Activated CD8-positive, alpha-beta memory T cell treated with anti-CD3 and anti-CD28 coated beads, Interleukin-2, amount 10 ng/mL, durations not matched to agents 7 days and 5 days (primary cell): ENCODE measurements around the gene MS4A18. TPM values are rescaled to one million over a fixed set of nuclear protein-coding genes. Genes with fewer than 3 reads are reported as not detected.
"Not testable (repeated sequence)": the region's sequence is repeated elsewhere in the genome, so short reads cannot be mapped to it uniquely, and the experiment has no call there.

Experiments used
- ATAC-seq: fragments of 150-1000 bp; cut with Tn5 transposase; one replicate; pipeline ENCODE4 v1.10.0; 2021; ENCODE audit warnings: moderate library complexity
- CTCF ChIA-PET: fragments of 350-600 bp; sonication (Branson Sonifier 250); formaldehyde crosslinking; loops from one replicate; lab custom pipeline; 2021; ENCODE audit warnings: antibody characterized with exemption; lab: Charles Lee
- DNase-seq: peaks from one replicate; pipeline ENCODE4 v3.0.0-alpha.2; 2020
- H3K27ac Mint-ChIP-seq: one replicate; pipeline ENCODE4 v1.8.0; 2021; ENCODE audit warnings: mild to moderate bottlenecking, mixed read lengths
- H3K27me3 Mint-ChIP-seq: one replicate; pipeline ENCODE4 v1.8.0; 2021; ENCODE audit warnings: mixed read lengths
- H3K36me3 Mint-ChIP-seq: one replicate; pipeline ENCODE4 v1.8.0; 2021; ENCODE audit warnings: mild to moderate bottlenecking, mixed read lengths
- H3K4me1 Mint-ChIP-seq: one replicate; pipeline ENCODE4 v1.8.0; 2021; ENCODE audit warnings: mixed read lengths
- H3K4me3 Mint-ChIP-seq: one replicate; pipeline ENCODE4 v1.8.0; 2021; ENCODE audit warnings: mild to moderate bottlenecking, moderate library complexity, mixed read lengths
- H3K9me3 Mint-ChIP-seq: one replicate; pipeline ENCODE4 v1.8.0; 2022; ENCODE audit warnings: low read depth, mixed read lengths
- total RNA-seq, 2 experiments: library from RNA; stranded (reverse); gene quantifications; one replicate each; pipeline ENCODE4 v1.2.3, GENCODE V29; 2021

The MS4A18 gene
- not detected for total RNA-seq

GRCh38 chr11:60724420-60724819, at the start of gene MS4A18:
Gene MS4A18 (plus strand): TSS chr11:60724720.
- ATAC-seq (no peak), DNase-seq (no peak)
- no peaks in the 10 kb centered on the region for H3K36me3 Mint-ChIP-seq
- H3K9me3 Mint-ChIP-seq, result no peaks in the 10 kb centered on the region
- CTCF ChIA-PET, result no interaction called here
- no peak within 1 kb of the TSS for H3K4me3 Mint-ChIP-seq
- no peak within 1 kb of the TSS for H3K27ac Mint-ChIP-seq
- H3K4me1 Mint-ChIP-seq, result no peaks in the 10 kb centered on the region
- H3K27me3 Mint-ChIP-seq, result peaks cover 10% of the 10 kb centered on the region

DNA sequence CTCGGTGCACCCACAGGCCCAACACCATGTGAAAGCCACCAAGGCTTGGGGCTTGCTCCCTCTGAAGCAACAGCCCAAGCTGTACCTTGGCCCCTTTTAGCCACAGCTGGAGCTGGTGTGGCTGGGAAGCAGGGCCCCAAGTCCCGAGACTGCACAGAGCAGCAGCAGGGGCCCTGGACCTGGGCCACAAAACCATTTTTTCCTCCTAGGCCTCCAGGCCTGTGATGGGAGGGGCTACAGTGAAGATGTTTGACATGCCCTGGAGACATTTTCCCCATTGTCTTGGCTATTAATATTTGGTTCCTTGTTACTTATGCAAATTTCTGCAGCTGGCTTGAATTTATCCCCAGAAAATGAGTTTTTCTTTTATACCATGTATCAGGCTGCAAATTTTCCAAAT, 46.3 kb upstream of the MS4A18 start:
- H3K27ac Mint-ChIP-seq, ATAC-seq, CTCF ChIA-PET, H3K4me3 Mint-ChIP-seq, H3K4me1 Mint-ChIP-seq, DNase-seq, H3K36me3 Mint-ChIP-seq: not testable (repeated sequence)
- H3K27me3 Mint-ChIP-seq, result peaks cover 15% of the 10 kb centered on the region
- H3K9me3 Mint-ChIP-seq, result peaks cover 10% of the 10 kb centered on the region

DNA sequence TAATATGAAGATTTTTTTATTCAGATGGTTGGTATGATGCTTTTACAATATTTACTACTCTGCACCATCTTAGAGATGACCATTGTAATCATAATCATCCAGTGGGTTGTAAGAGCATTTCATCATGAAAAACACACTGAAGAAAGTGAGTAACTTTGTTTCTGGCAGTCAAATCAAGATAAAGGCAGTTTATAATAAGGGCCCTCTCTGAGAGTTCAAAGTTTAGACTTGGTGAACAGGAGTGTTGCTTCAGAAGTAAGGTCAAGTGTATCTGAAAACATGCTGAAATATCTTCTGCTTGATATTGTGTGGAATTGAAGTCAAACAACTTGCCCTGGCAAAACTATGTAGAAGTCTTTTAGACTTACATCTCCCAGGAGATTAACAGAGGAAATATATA, 44.6 kb upstream of the MS4A18 start:
- peaks cover 9% of the 10 kb centered on the region for H3K9me3 Mint-ChIP-seq
- no peak for DNase-seq
- peaks cover 2% of the 10 kb centered on the region for H3K36me3 Mint-ChIP-seq
- no peak for ATAC-seq
- CTCF ChIA-PET, result no interaction called here
- H3K27ac Mint-ChIP-seq, result no peak overlapping the region
- H3K27me3 Mint-ChIP-seq, result peaks cover 18% of the 10 kb centered on the region
- H3K4me3 Mint-ChIP-seq, result no peak overlapping the region
- no peaks in the 10 kb centered on the region for H3K4me1 Mint-ChIP-seq

GRCh38 chr11:60680455-60681119, 43.9 kb upstream of the MS4A18 start:
- H3K27me3 Mint-ChIP-seq, result peaks cover 19% of the 10 kb centered on the region
- H3K9me3 Mint-ChIP-seq, result peaks cover 9% of the 10 kb centered on the region
- CTCF ChIA-PET, result no interaction called here
- H3K4me3 Mint-ChIP-seq, result no peak overlapping the region
- no peak for ATAC-seq
- H3K4me1 Mint-ChIP-seq, result no peaks in the 10 kb centered on the region
- DNase-seq, result no peak
- peaks cover 2% of the 10 kb centered on the region for H3K36me3 Mint-ChIP-seq
- no peak overlapping the region for H3K27ac Mint-ChIP-seq

GRCh38 chr11:60684541-60684848, 40.0 kb upstream of the MS4A18 start:
- H3K4me3 Mint-ChIP-seq, H3K9me3 Mint-ChIP-seq, H3K4me1 Mint-ChIP-seq, ATAC-seq, DNase-seq, CTCF ChIA-PET, H3K27ac Mint-ChIP-seq, H3K36me3 Mint-ChIP-seq: not testable (repeated sequence)
- peaks cover 27% of the 10 kb centered on the region for H3K27me3 Mint-ChIP-seq

DNA sequence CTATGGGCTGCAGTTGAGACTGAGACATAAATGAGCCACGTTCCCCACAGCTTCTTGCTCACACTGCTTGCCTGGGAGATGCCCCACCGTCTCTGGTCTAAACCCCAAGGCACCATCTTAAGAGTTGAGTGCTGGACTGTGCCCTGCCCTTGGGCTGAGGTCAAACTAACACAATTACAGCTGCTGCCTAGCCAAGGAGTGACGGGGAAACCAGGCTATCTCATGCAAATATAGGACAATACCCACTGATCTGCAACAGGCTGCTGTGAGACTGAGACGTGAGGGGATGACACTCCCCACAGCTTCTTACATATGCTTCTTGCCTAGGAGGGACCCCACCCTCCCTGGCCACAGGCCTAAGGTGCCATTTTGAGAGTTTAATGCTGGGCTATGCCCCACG, 32.9 kb upstream of the MS4A18 start:
- no peaks in the 10 kb centered on the region for H3K36me3 Mint-ChIP-seq
- peaks cover 19% of the 10 kb centered on the region for H3K27me3 Mint-ChIP-seq
- DNase-seq (no peak), ATAC-seq (no peak)
- H3K4me1 Mint-ChIP-seq, result no peaks in the 10 kb centered on the region
- CTCF ChIA-PET, result no interaction called here
- H3K9me3 Mint-ChIP-seq, result peaks cover 2% of the 10 kb centered on the region
- H3K4me3 Mint-ChIP-seq, result no peak overlapping the region
- no peak overlapping the region for H3K27ac Mint-ChIP-seq

DNA sequence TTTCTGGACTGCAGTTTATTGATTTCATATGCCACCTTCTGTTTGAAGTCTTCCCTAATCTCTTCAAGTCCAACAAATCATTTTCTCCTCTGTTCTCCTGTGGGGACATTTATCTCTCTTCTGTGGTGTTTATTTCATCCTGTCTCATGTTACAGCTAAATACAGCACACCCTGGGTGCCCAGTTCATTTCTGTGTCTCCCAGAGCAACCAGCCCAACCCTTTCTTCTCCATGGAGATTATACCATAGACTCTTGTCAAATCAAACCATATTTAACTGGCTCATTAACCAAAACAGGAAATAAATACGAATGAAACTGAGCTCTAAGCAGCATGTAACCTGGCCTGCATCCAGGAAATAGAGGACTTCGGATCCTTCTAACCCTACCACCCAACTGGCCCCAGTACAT, 25.2 kb upstream of the MS4A18 start, which contains the start of gene MS4A8:
Gene MS4A8, plus strand, starts transcription at position 329 of the 408 bp plus-strand sequence. CDS start 1,249 bp downstream, outside the sequence.
- no peak within 1 kb of the TSS for H3K27ac Mint-ChIP-seq
- no peak within 1 kb of the TSS for H3K4me3 Mint-ChIP-seq
- DNase-seq (no peak), ATAC-seq (no peak)
- peaks cover 2% of the 10 kb centered on the region for H3K9me3 Mint-ChIP-seq
- peaks cover 20% of the 10 kb centered on the region for H3K27me3 Mint-ChIP-seq
- H3K4me1 Mint-ChIP-seq, result no peaks in the 10 kb centered on the region
- CTCF ChIA-PET, result no interaction called here
- no peaks in the 10 kb centered on the region for H3K36me3 Mint-ChIP-seq

GRCh38 chr11:60699936-60700335, 24.6 kb upstream of the MS4A18 start:
- H3K27me3 Mint-ChIP-seq, result peaks cover 19% of the 10 kb centered on the region
- CTCF ChIA-PET, result no interaction called here
- ATAC-seq (no peak), DNase-seq (no peak)
- H3K4me3 Mint-ChIP-seq, result no peak overlapping the region
- H3K4me1 Mint-ChIP-seq, result no peaks in the 10 kb centered on the region
- H3K27ac Mint-ChIP-seq, result no peak overlapping the region
- no peaks in the 10 kb centered on the region for H3K36me3 Mint-ChIP-seq
- peaks cover 2% of the 10 kb centered on the region for H3K9me3 Mint-ChIP-seq

DNA sequence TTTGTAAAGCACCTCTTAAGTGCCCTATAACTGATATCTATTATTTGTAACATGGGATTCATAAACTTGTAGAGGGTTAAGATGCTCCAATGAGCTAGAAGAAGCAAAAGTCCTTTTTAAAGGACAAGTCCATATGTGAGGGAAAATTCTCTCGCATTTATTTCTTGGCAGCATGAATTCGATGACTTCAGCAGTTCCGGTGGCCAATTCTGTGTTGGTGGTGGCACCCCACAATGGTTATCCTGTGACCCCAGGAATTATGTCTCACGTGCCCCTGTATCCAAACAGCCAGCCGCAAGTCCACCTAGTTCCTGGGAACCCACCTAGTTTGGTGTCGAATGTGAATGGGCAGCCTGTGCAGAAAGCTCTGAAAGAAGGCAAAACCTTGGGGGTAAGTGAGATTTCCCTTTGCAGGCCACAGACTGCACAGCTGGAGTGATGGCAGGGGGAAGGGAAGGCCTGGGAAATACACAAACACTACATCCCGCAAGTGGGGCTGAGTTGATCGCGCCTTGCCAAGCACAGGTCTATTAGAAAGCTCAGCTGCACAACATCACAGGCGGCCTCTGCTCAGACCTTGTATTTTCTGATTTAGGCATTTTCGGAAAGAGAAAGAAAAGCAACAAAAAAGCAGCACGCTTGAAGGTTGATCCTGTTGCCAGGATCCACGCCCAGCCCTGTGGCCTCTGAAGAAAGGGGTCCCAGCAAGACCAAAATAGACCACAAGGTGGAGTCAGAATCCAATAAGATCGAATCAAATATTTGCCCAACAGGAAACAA, 23.6 kb upstream of the MS4A18 start:
- CTCF ChIA-PET, result interaction anchor here (0.7 kb wide), 1 partner anchor 63 kb away, joined by 3 read pairs; no protein-coding TSS in a partner anchor
- Mint-ChIP-seq H3K27me3 (peaks cover 10% of the 10 kb centered on the region), H3K36me3 (no peaks in the 10 kb centered on the region), H3K4me1 (no peaks in the 10 kb centered on the region), H3K27ac (no peak overlapping the region), H3K9me3 (no peaks in the 10 kb centered on the region), H3K4me3 (no peak overlapping the region)
- ATAC-seq (no peak), DNase-seq (no peak)

GRCh38 chr11:60701469-60701818, 23.1 kb upstream of the MS4A18 start:
- Mint-ChIP-seq H3K4me1 (no peaks in the 10 kb centered on the region), H3K27me3 (peaks cover 9% of the 10 kb centered on the region), H3K4me3 (no peak overlapping the region), H3K27ac (no peak overlapping the region), H3K36me3 (no peaks in the 10 kb centered on the region), H3K9me3 (no peaks in the 10 kb centered on the region)
- no peak for ATAC-seq
- CTCF ChIA-PET, result interaction anchor here (0.7 to 1.1 kb wide), 2 partner anchors 8 to 64 kb away, joined by 3 read pairs; no protein-coding TSS in a partner anchor
- no peak for DNase-seq

- H3K9me3 Mint-ChIP-seq, result no peaks in the 10 kb centered on the region
- H3K36me3 Mint-ChIP-seq, result no peaks in the 10 kb centered on the region
- H3K27ac Mint-ChIP-seq, result no peak overlapping the region
- H3K4me1 Mint-ChIP-seq, result no peaks in the 10 kb centered on the region
- no peak for DNase-seq
- CTCF ChIA-PET, result no interaction called here
- H3K27me3 Mint-ChIP-seq, result peaks cover 8% of the 10 kb centered on the region
- no peak for ATAC-seq
- no peak overlapping the region for H3K4me3 Mint-ChIP-seq
Observed at GRCh38 chr11:60703374-60703773, 21.1 kb upstream of the MS4A18 start.

- no peak overlapping the region for H3K27ac Mint-ChIP-seq
- no peaks in the 10 kb centered on the region for H3K36me3 Mint-ChIP-seq
- DNase-seq (no peak), ATAC-seq (no peak)
- H3K9me3 Mint-ChIP-seq, result no peaks in the 10 kb centered on the region
- CTCF ChIA-PET, result no interaction called here
- no peaks in the 10 kb centered on the region for H3K4me1 Mint-ChIP-seq
- no peak overlapping the region for H3K4me3 Mint-ChIP-seq
- H3K27me3 Mint-ChIP-seq, result peaks cover 8% of the 10 kb centered on the region
Observed at GRCh38 chr11:60705895-60706294, 18.6 kb upstream of the MS4A18 start.

- H3K9me3 Mint-ChIP-seq, result no peaks in the 10 kb centered on the region
- CTCF ChIA-PET, result no interaction called here
- H3K4me3 Mint-ChIP-seq, result no peak overlapping the region
- no peak for DNase-seq
- H3K36me3 Mint-ChIP-seq, result no peaks in the 10 kb centered on the region
- H3K4me1 Mint-ChIP-seq, result no peaks in the 10 kb centered on the region
- H3K27ac Mint-ChIP-seq, result no peak overlapping the region
- no peak for ATAC-seq
- peaks cover 11% of the 10 kb centered on the region for H3K27me3 Mint-ChIP-seq
Observed at GRCh38 chr11:60706931-60707330, 17.6 kb upstream of the MS4A18 start.

DNA sequence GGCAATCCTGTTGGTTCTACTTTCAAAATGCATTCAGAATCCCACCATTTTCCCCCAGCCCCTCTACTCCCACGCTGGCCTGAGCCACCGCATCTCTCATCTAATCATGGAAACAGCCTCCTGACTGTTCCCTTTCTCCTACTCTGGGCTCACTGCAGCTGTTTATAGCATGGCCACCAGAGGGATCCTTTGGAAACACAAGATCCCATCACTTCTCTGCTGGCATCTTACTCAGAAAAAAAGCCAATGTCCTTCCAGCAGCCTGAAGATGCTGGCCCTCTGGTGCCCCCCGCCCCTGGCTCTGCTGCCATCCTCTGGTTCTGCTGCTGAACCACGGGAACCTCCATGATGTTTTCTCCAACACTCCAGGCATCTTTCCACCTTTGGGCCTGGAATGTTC, 14.0 kb upstream of the MS4A18 start:
- peaks cover 16% of the 10 kb centered on the region for H3K27me3 Mint-ChIP-seq
- no peak for ATAC-seq
- DNase-seq, result no peak
- no peaks in the 10 kb centered on the region for H3K36me3 Mint-ChIP-seq
- H3K4me1 Mint-ChIP-seq, result no peaks in the 10 kb centered on the region
- no peak overlapping the region for H3K4me3 Mint-ChIP-seq
- H3K27ac Mint-ChIP-seq, result no peak overlapping the region
- H3K9me3 Mint-ChIP-seq, result no peaks in the 10 kb centered on the region
- CTCF ChIA-PET, result no interaction called here
